AG08395 (cell line): ENCODE measurements around the gene DDX56.

ENCODE experiments used
- DNase-seq: peaks from one replicate; pipeline ENCODE4 v3.0.0; 2012; ENCODE audit warnings: mixed read lengths, low spot score

The DDX56 gene

GRCh38 chr7:44534501-44534900 lies 39.2 kb downstream of the DDX56 start:
- DNase-seq = peak; percentile 63

GRCh38 chr7:44534087-44534486 lies 39.6 kb downstream of the DDX56 start:
- no peak for DNase-seq

GRCh38 chr7:44533301-44534055 lies 40.2 kb downstream of the DDX56 start:
- peak; percentile 25 for DNase-seq

GRCh38 chr7:44531421-44532380 lies 42.0 kb downstream of the DDX56 start:
- no peak for DNase-seq

GRCh38 chr7:44530990-44531389 lies 42.7 kb downstream of the DDX56 start:
- no peak for DNase-seq

GRCh38 chr7:44524811-44525388 lies 48.8 kb downstream of the DDX56 start:
- no peak for DNase-seq

GRCh38 chr7:44522315-44522714 lies 51.4 kb downstream of the DDX56 start:
- no peak for DNase-seq

- no peak for DNase-seq
Measured at GRCh38 chr7:44521347-44522095, 52.2 kb downstream of the DDX56 start.

GRCh38 chr7:44520574-44520973 lies 53.1 kb downstream of the DDX56 start:
- no peak for DNase-seq

- no peak for DNase-seq
Measured at GRCh38 chr7:44519546-44519945, 54.2 kb downstream of the DDX56 start.

- DNase-seq = no peak
Measured at GRCh38 chr7:44518761-44519160, 54.9 kb downstream of the DDX56 start.

- no peak for DNase-seq
Measured at GRCh38 chr7:44517175-44517574, 56.5 kb downstream of the DDX56 start.
